Kidney (tissue), 2 donors: ENCODE data around the gene TEX264. TPM values are rescaled to one million over a fixed set of nuclear protein-coding genes. Genes with fewer than 3 reads are reported as not detected.

Experiments used
- polyA plus RNA-seq: library from polyadenylated mRNA; stranded (reverse); fragments of 350-450 nt; fragmentation: Illumina TruSeq; extraction: RNeasy Lipid Tissue Mini Kit (QIAGEN cat#74804); gene quantifications from one replicate; pipeline ENCODE4 v1.2.3, GENCODE V29; 2014; ENCODE audit warnings: low read depth, low replicate concordance; ENCODE audit not compliant: insufficient read depth
- total RNA-seq: library from RNA; stranded (reverse); fragmentation: NEBNext Ultra II Directional; extraction: Animal tissue kit (Norgen Biotek cat#: 25700); gene quantifications from one replicate; pipeline ENCODE4 v1.2.1, GENCODE V29; 2021
- donor health status: DM: yes; HTN: yes; CAD: no.

TEX264 gene
- total and polyA plus RNA-seq, 2 donors from 2014 or later, result 68.0 to 208 TPM

Other genes with a start within 250 kb of the TEX264 start
- gene DCAF1, start 171.2 kb upstream of the TEX264 start, total RNA-seq, result 23.1 TPM
- 8.1 TPM for gene DCAF1, start 171.2 kb upstream of the TEX264 start, polyA plus RNA-seq
- 29.5 TPM for gene RAD54L2, start 132.5 kb upstream of the TEX264 start, total RNA-seq
- 3.3 TPM for gene RAD54L2, start 132.5 kb upstream of the TEX264 start, polyA plus RNA-seq
- 0.57 TPM for gene GRM2, start 35.8 kb downstream of the TEX264 start, total RNA-seq
- not detected for gene GRM2, start 35.8 kb downstream of the TEX264 start, polyA plus RNA-seq
- gene IQCF6, start 108.0 kb downstream of the TEX264 start, total RNA-seq, result not detected
- gene IQCF6, start 108.0 kb downstream of the TEX264 start, polyA plus RNA-seq, result not detected
- not detected for gene IQCF2, start 190.4 kb downstream of the TEX264 start, total RNA-seq
- gene IQCF2, start 190.4 kb downstream of the TEX264 start, polyA plus RNA-seq, result not detected
- gene IQCF5, start 204.3 kb downstream of the TEX264 start, total RNA-seq, result not detected
- gene IQCF5, start 204.3 kb downstream of the TEX264 start, polyA plus RNA-seq, result not detected
- not detected for gene IQCF1, start 232.1 kb downstream of the TEX264 start, total RNA-seq
- not detected for gene IQCF1, start 232.1 kb downstream of the TEX264 start, polyA plus RNA-seq